H9 (cell line): ENCODE measurements around the gene PPFIA4. TPM values are rescaled to one million over a fixed set of nuclear protein-coding genes. Genes with fewer than 3 reads are reported as not detected.
A peak's percentile ranks its signal among the peaks of the same experiment; 100 is the strongest.

Source experiments
- DNase-seq: peaks from one replicate; pipeline ENCODE4 v3.0.0-alpha.2; 2017
- H2AFZ ChIP-seq: one replicate; pipeline ENCODE4 v1.6.1; 2013; ENCODE audit warnings: mild to moderate bottlenecking, low read length, control low read depth, moderate library complexity
- H2AK5ac ChIP-seq: 2 replicates; pipeline ENCODE4 v1.6.1; 2013; ENCODE audit warnings: low read length, control low read depth, mixed read lengths; ENCODE audit not compliant: insufficient read length
- H2BK120ac ChIP-seq: one replicate; pipeline ENCODE4 v1.6.1; 2013; ENCODE audit warnings: low read depth, mild to moderate bottlenecking, low read length, control low read depth, inconsistent platforms; ENCODE audit not compliant: poor library complexity, severe bottlenecking
- H2BK12ac ChIP-seq: 2 replicates; pipeline ENCODE4 v1.6.1; 2013; ENCODE audit warnings: low read length, control low read depth, mixed read lengths, low read depth; ENCODE audit not compliant: insufficient read length
- H2BK15ac ChIP-seq: 2 replicates; pipeline ENCODE4 v1.6.1; 2013; ENCODE audit warnings: low read depth, low read length, control low read depth
- H2BK20ac ChIP-seq: one replicate; pipeline ENCODE4 v1.6.1; 2013; ENCODE audit warnings: low read depth, mild to moderate bottlenecking, low read length, control low read depth, inconsistent platforms; ENCODE audit not compliant: poor library complexity, severe bottlenecking
- H2BK5ac ChIP-seq: 2 replicates; pipeline ENCODE4 v1.6.1; 2013; ENCODE audit warnings: low read length, control low read depth, mixed read lengths; ENCODE audit not compliant: insufficient read length
- H3K14ac ChIP-seq: 2 replicates; pipeline ENCODE4 v1.6.1; 2013; ENCODE audit warnings: low read length, control low read depth; ENCODE audit not compliant: insufficient read depth
- H3K18ac ChIP-seq: 2 replicates; pipeline ENCODE4 v1.6.1; 2013; ENCODE audit warnings: low read depth, mild to moderate bottlenecking, mixed read lengths, low read length, control low read depth; ENCODE audit not compliant: insufficient read length
- H3K23ac ChIP-seq: 2 replicates; pipeline ENCODE4 v1.6.1; 2013; ENCODE audit warnings: low read length, control low read depth, mixed read lengths, low read depth; ENCODE audit not compliant: insufficient read length
- H3K23me2 ChIP-seq: 2 replicates; pipeline ENCODE4 v1.6.1; 2013; ENCODE audit warnings: low read depth, mild to moderate bottlenecking, mixed read lengths, low read length, control low read depth; ENCODE audit not compliant: insufficient read length, poor library complexity, severe bottlenecking
- H3K27ac ChIP-seq: 2 replicates; pipeline ENCODE4 v1.5.1; 2013; ENCODE audit warnings: low read length, control low read depth, mixed read lengths, low read depth; ENCODE audit not compliant: insufficient read length
- H3K27me3 ChIP-seq: 2 replicates; pipeline ENCODE4 v1.6.1; 2013; ENCODE audit warnings: low read length, control low read depth, inconsistent platforms; ENCODE audit not compliant: insufficient read depth
- H3K4ac ChIP-seq: 2 replicates; pipeline ENCODE4 v1.6.1; 2013; ENCODE audit warnings: low read depth, mild to moderate bottlenecking, control low read depth, inconsistent platforms, low read length, moderate library complexity
- H3K4me1 ChIP-seq: 2 replicates; pipeline ENCODE4 v1.6.1; 2013; ENCODE audit warnings: low read length, control low read depth, inconsistent platforms; ENCODE audit not compliant: insufficient read depth
- H3K4me2 ChIP-seq: 2 replicates; pipeline ENCODE4 v1.6.1; 2013; ENCODE audit warnings: low read length, control low read depth, mixed read lengths; ENCODE audit not compliant: insufficient read length, insufficient read depth
- H3K56ac ChIP-seq: 2 replicates; pipeline ENCODE4 v1.6.1; 2013; ENCODE audit warnings: low read depth, mild to moderate bottlenecking, mixed read lengths, low read length, control low read depth; ENCODE audit not compliant: insufficient read length
- H3K79me1 ChIP-seq: 2 replicates; pipeline ENCODE4 v1.6.1; 2013; ENCODE audit warnings: low read depth, mild to moderate bottlenecking, moderate library complexity, low read length, control low read depth, inconsistent platforms; ENCODE audit not compliant: insufficient read depth, poor library complexity, severe bottlenecking
- H3K79me2 ChIP-seq: 2 replicates; pipeline ENCODE4 v1.6.1; 2013; ENCODE audit warnings: low read length, control low read depth, inconsistent platforms; ENCODE audit not compliant: insufficient read depth
- H3K9ac ChIP-seq: 2 replicates; pipeline ENCODE4 v1.6.1; 2013; ENCODE audit warnings: low read length, control low read depth, mixed read lengths; ENCODE audit not compliant: insufficient read length; ENCODE audit errors: extremely low read depth
- H3K9me3 ChIP-seq: one replicate; pipeline ENCODE4 v1.6.1; 2013; ENCODE audit warnings: low read depth, low read length, inconsistent platforms; ENCODE audit not compliant: control insufficient read depth
- H3T11ph ChIP-seq: one replicate; pipeline ENCODE4 v1.6.1; 2013; ENCODE audit warnings: mild to moderate bottlenecking, low read length, control low read depth, inconsistent platforms
- H4K20me1 ChIP-seq: one replicate; pipeline ENCODE4 v1.6.1; 2013; ENCODE audit not compliant: control insufficient read depth, insufficient read length, insufficient read depth
- H4K5ac ChIP-seq: 2 replicates; pipeline ENCODE4 v1.6.1; 2013; ENCODE audit warnings: low read depth, mild to moderate bottlenecking, mixed read lengths, low read length, control low read depth; ENCODE audit not compliant: insufficient read length
- H4K8ac ChIP-seq: replicated peaks from 2 replicates; pipeline ENCODE4 v1.6.1; 2013; ENCODE audit warnings: low read length, control low read depth, mixed read lengths, low read depth; ENCODE audit not compliant: insufficient read length
- H4K91ac ChIP-seq: 2 replicates; pipeline ENCODE4 v1.6.1; 2013; ENCODE audit warnings: low read depth, mild to moderate bottlenecking, moderate library complexity, mixed read lengths, low read length, control low read depth; ENCODE audit not compliant: insufficient read length
- H3K27ac Mint-ChIP-seq, 3 experiments: 2 replicates in 2 of 3; 3 replicates in 1 of 3; pipeline ENCODE4 v1.8.0; 2020 to 2021; ENCODE audit warnings: mixed read lengths in 3 of 3, mild to moderate bottlenecking in 1 of 3, moderate library complexity in 1 of 3
- H3K27me3 Mint-ChIP-seq: 2 replicates; pipeline ENCODE4 v1.8.0; 2021; ENCODE audit warnings: low read depth, mild to moderate bottlenecking, moderate library complexity, mixed read lengths
- H3K36me3 Mint-ChIP-seq, 3 experiments: 2 replicates in 2 of 3; 3 replicates in 1 of 3; pipeline ENCODE4 v1.8.0; 2020 to 2021; ENCODE audit warnings: low read depth in 3 of 3, mixed read lengths in 3 of 3; ENCODE audit not compliant: insufficient read depth in 1 of 3
- H3K4me1 Mint-ChIP-seq, 2 experiments: 2 replicates each; pipeline ENCODE4 v1.8.0; 2020; ENCODE audit warnings: mixed read lengths in 2 of 2
- H3K4me3 Mint-ChIP-seq, 2 experiments: 2 replicates in 1 of 2; 3 replicates in 1 of 2; pipeline ENCODE4 v1.8.0; 2020 to 2021; ENCODE audit warnings: mild to moderate bottlenecking in 2 of 2, mixed read lengths in 2 of 2, moderate library complexity in 1 of 2
- H3K9me3 Mint-ChIP-seq, 2 experiments: 2 replicates in 1 of 2; 3 replicates in 1 of 2; pipeline ENCODE4 v1.8.0; 2020; ENCODE audit warnings: mild to moderate bottlenecking in 2 of 2, mixed read lengths in 2 of 2, moderate library complexity in 1 of 2
- CTCF ChIP-seq: fragments of 200-600 bp; sonication (generic); conservative IDR thresholded peaks from 3 replicates; pipeline ENCODE4 v1.8.0; 2021; ENCODE audit warnings: antibody characterized with exemption, mild to moderate bottlenecking
- WGBS: extraction: QIAGEN DNeasy Blood & Tissue Kit; methylation state at CpG from one replicate; pipeline ENCODE4 v1.1.7; 2013; ENCODE audit warnings: missing lambda C conversion rate, low lambda C conversion rate, mixed read lengths; ENCODE audit not compliant: insufficient read length; ENCODE audit errors: extremely low coverage; 5-methylcytosine and 5-hydroxymethylcytosine counted together
- total RNA-seq: library from RNA; stranded (reverse); gene quantifications from 2 replicates; pipeline ENCODE4 v1.2.1, GENCODE V29; 2021

The PPFIA4 gene
- total RNA-seq, 1 experiment from 2014 or later, result 3.9 TPM

DNA sequence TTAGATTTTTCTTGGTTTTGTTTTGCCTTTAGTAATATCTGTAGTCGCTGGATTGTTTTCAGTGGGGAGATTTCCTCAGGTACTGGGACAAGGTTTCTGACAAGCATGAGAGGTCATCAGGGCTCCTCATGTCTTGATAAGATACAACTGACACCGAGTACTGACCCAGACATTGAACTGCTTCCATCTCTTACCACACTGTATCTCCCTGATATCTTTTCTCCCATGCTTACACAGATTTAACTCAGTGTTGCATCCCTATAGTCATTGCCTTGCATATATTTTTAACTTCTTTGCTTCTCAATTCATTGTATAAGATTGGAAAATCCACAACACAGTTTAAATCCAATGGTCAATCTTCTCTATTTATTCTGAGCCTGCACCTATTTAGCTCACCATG is 46.8 kb upstream of the PPFIA4 start:
- peaks cover 1% of the 10 kb centered on the region for H3K27me3 Mint-ChIP-seq
- Histone ChIP-seq H3K23ac (no peak overlapping the region), H3K27ac (no peak overlapping the region), H4K20me1 (no peaks in the 10 kb centered on the region), H3K23me2 (no peaks in the 10 kb centered on the region), H3K4ac (no peak overlapping the region), H4K8ac (no peak overlapping the region), H2BK5ac (no peak overlapping the region), H3K4me1 (no peaks in the 10 kb centered on the region; the same call in 1 of the 2 replicates), H2BK12ac (no peak overlapping the region), H3K79me1 (no peaks in the 10 kb centered on the region), H2AFZ (no peak overlapping the region), H3T11ph (no peak overlapping the region), H2AK5ac (no peak overlapping the region), H2BK20ac (no peak overlapping the region), H3K9me3 (no peaks in the 10 kb centered on the region), H3K14ac (no peak overlapping the region), H3K56ac (no peak overlapping the region), H2BK15ac (no peak overlapping the region), H3K4me2 (no peak overlapping the region), H4K91ac (no peak overlapping the region), H2BK120ac (no peak overlapping the region), H4K5ac (no peak overlapping the region), H3K79me2 (no peaks in the 10 kb centered on the region), H3K27me3 (no peaks in the 10 kb centered on the region), H3K18ac (no peak overlapping the region), H3K9ac (no peak overlapping the region)
- no peak for TF ChIP-seq CTCF
- no peaks in the 10 kb centered on the region for H3K36me3 Mint-ChIP-seq
- whole genome bisulfite sequencing, result no CpG with 5 or more reads among the region's 2 CpGs
- peak overlapping the region in 1 of 3 experiments; percentile 6; a peak in 1 of 7 replicates for H3K27ac Mint-ChIP-seq
- DNase-seq, result no peak
- peaks cover 12 to 17% of the 10 kb centered on the region in 2 experiments for H3K4me1 Mint-ChIP-seq
- H3K9me3 Mint-ChIP-seq, result no peaks in the 10 kb centered on the region
- no peak overlapping the region for H3K4me3 Mint-ChIP-seq
